Skeletal muscle tissue (tissue), 4 donors: ENCODE results near the gene TIGD6. TPM values are rescaled to one million over a fixed set of nuclear protein-coding genes. Genes with fewer than 3 reads are reported as not detected.

Experiments used
- H3K27ac ChIP-seq: one replicate; pipeline ENCODE4 v1.7.0; 2013; ENCODE audit warnings: mild to moderate bottlenecking, low read depth, low read length, inconsistent platforms
- H3K27me3 ChIP-seq, 3 donors: one replicate each; pipeline ENCODE4 v1.7.0; 2013; ENCODE audit warnings: low read length in 3 of 3; ENCODE audit not compliant: control insufficient read depth in 3 of 3, insufficient read depth in 3 of 3
- H3K36me3 ChIP-seq, 3 donors: one replicate each; pipeline ENCODE4 v1.7.0; 2013; ENCODE audit warnings: low read length in 3 of 3; ENCODE audit not compliant: control insufficient read depth in 3 of 3, insufficient read depth in 3 of 3
- H3K4me1 ChIP-seq, 3 donors: one replicate each; pipeline ENCODE4 v1.7.0; 2013; ENCODE audit warnings: low read length in 3 of 3, mild to moderate bottlenecking in 3 of 3; ENCODE audit not compliant: control insufficient read depth in 3 of 3, insufficient read depth in 3 of 3
- H3K4me3 ChIP-seq, 3 donors: one replicate each; pipeline ENCODE4 v1.7.0; 2013; ENCODE audit warnings: low read length in 3 of 3
- H3K9ac ChIP-seq, 3 donors: one replicate each; pipeline ENCODE4 v1.7.0; 2013; ENCODE audit warnings: low read length in 3 of 3, mild to moderate bottlenecking in 3 of 3, moderate library complexity in 2 of 3, low read depth in 1 of 3
- H3K9me3 ChIP-seq, 3 donors: one replicate each; pipeline ENCODE4 v1.7.0; 2013; ENCODE audit warnings: low read length in 3 of 3; ENCODE audit not compliant: control insufficient read depth in 3 of 3
- total RNA-seq: library from RNA; depleted of rRNA; stranded (reverse); fragments of >200 nt; gene quantifications from one replicate; pipeline ENCODE4 v1.2.3, GENCODE V29; 2014
- donor health status: Osteomylitis.

The TIGD6 gene
- total RNA-seq, 1 donor from 2014 or later: 6.3 TPM

DNA sequence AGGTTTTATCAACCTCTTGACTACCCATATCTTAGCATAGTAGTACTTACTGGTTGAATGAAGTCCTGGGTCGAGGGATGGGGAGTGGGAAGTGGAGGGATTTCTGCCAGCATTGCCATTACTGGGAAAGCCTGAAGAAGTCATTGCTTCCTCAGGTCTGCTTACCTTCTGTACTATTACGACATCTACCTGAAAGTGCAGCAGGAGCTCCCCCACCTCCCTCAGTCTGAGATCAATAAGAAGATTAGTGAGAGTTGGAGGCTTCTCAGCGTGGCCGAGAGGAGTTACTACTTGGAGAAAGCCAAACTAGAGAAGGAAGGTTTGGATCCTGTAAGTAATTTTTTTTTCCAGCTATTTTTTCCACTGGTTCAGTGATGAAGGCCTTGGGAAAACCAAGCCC is 5.9 kb upstream of the TIGD6 start:
- no peak overlapping the region for H3K27ac ChIP-seq
- no peaks in the 10 kb centered on the region for H3K9me3 ChIP-seq
- H3K27me3 ChIP-seq: no peaks in the 10 kb centered on the region
- H3K4me3 ChIP-seq: no peak overlapping the region
- H3K36me3 ChIP-seq: peaks cover 14 to 57% (median 56%) of the 10 kb centered on the region in 3 donors
- H3K4me1 ChIP-seq: peaks cover 10 to 19% (median 13%) of the 10 kb centered on the region in 3 donors
- H3K9ac ChIP-seq: no peak overlapping the region

DNA sequence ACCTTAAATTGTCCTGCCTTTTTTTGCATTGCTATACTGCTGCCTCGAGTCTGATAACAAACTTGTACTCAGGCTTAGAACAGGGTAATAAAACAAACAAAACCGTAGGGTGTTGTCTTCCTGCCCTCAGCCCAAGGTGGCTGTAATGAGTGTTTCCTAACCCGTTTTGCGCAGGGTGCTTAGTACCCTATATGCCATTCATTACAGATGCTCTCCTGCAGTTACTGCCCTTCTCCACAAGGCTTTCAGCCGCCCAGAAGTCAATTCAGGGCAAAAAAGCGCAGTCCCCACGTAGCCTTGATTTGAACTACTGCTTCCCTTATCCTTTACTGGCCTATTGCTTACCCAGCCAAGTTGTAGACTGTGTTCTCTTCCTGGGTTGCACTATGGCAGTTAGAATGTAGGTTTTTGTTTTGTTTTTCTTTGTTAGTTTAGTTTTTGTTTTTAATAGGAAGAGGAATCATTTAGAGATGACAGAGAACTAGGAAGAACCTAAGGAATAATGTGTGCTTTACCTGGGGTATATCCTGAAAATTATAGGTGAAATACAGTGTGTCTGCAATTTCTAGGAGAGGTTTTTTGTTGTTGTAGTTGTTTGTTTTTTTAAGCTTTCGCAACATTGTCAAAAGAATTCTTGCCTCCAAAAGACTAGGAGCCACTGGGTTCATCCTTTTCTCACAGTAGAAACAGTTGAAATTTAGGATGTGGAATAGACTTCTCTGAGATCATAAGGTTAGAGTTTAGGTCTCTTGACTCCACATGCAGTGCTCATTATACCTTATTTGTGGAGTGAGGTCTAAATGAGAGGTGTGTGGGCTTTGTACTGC is 1.4 kb upstream of the TIGD6 start:
- Histone ChIP-seq H3K4me3 (peak overlapping the region; percentile 83 to 100 (median 95)), H3K9ac (peak overlapping the region; percentile 78 to 99 (median 97)), H3K27me3 (no peaks in the 10 kb centered on the region), H3K9me3 (no peaks in the 10 kb centered on the region), H3K27ac (peak overlapping the region; percentile 92), H3K4me1 (peaks cover 25 to 35% (median 28%) of the 10 kb centered on the region in 3 donors), H3K36me3 (peaks cover 5 to 27% (median 19%) of the 10 kb centered on the region in 3 donors)

DNA sequence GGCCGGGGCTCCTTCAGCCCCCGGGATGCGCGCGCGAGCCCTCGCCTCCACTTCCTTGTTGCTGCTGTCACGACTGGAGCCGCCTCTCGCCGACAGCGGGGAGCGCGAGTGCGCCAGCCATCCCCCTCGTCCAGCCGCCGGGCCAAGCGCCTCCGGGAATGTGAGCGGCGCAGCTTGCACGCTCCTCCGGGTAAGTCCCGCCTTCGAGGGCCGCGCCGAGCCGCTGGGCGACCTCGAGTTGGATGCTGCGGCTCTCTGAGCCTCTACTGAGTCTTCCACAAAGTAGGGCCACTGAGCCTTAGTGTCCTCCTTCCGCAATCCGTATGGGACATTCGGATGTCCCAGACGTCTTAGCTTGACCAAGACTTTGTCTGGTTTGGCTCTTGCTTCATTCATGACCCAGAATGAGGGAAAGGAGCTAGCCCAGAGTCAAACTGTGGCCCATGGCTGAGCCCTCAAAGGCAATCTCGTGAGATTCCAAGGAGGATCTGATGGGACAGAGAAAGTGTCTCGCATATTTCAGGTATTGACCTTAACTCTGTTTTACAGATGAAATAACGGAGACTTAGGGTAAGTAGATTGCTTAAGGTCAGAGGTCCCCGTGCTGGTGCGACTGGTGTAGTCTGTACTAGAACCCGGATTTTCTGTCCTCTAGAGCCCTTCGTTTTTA is 671 bp upstream of the TIGD6 start:
- no peaks in the 10 kb centered on the region for H3K27me3 ChIP-seq
- peak overlapping the region; percentile 92 for H3K27ac ChIP-seq
- H3K4me1 ChIP-seq: peaks cover 25 to 35% (median 28%) of the 10 kb centered on the region in 3 donors
- no peaks in the 10 kb centered on the region for H3K9me3 ChIP-seq
- H3K4me3 ChIP-seq: peak overlapping the region; percentile 83 to 100 (median 95)
- H3K36me3 ChIP-seq: peaks cover 3 to 22% (median 12%) of the 10 kb centered on the region in 3 donors
- H3K9ac ChIP-seq: peak overlapping the region; percentile 78 to 99 (median 97)

DNA sequence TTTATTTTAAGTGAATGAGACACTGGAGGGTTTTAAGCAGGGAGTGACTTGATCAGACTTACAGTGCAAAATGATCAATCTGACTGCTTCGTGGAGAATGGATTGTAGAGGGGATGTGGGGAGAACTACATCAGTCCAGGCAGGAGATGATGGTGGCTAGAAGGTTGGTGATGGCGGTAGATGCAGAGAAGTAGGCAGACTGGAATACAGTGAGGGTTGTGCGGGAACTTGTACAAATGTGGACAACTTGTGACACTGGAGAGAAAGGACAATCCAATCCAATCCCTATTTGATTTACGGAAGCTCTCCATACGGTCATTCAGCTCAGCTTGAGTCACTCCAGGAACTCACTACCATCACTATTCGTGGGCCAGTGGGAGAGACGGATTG is 593 bp downstream of the TIGD6 start:
- H3K36me3 ChIP-seq: peaks cover 10 to 22% (median 12%) of the 10 kb centered on the region in 3 donors
- no peaks in the 10 kb centered on the region for H3K27me3 ChIP-seq
- H3K9me3 ChIP-seq: no peaks in the 10 kb centered on the region
- peak overlapping the region; percentile 92 for H3K27ac ChIP-seq
- peak overlapping the region; percentile 78 to 99 (median 97) for H3K9ac ChIP-seq
- peaks cover 34 to 42% (median 38%) of the 10 kb centered on the region in 3 donors for H3K4me1 ChIP-seq
- peak overlapping the region; percentile 83 to 100 (median 95) for H3K4me3 ChIP-seq

DNA sequence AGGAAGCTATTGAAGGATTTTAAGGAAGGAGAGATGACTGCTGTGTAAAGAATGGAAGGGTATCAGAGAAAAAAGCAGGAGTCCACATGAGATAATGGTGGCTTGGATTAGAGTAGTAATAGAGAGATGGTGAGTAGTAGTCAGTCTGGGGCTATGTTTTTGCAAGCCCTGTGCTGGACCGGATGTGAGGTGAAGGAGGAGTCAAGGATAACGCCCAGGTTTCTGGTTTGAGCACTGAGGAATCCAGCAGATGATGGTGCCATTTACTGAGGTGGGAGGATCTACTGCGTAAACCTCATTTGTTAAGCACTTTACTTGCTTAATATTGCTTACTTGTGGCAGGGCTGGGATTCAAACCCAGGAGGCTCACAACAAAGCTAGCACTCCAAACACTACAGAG is 1.1 kb downstream of the TIGD6 start:
- peak overlapping the region; percentile 92 for H3K27ac ChIP-seq
- no peaks in the 10 kb centered on the region for H3K27me3 ChIP-seq
- peak overlapping the region; percentile 78 to 99 (median 97) for H3K9ac ChIP-seq
- peaks cover 34 to 44% (median 43%) of the 10 kb centered on the region in 3 donors for H3K4me1 ChIP-seq
- no peaks in the 10 kb centered on the region for H3K9me3 ChIP-seq
- peaks cover 10 to 19% (median 11%) of the 10 kb centered on the region in 3 donors for H3K36me3 ChIP-seq
- peak overlapping the region; percentile 83 to 100 (median 95) for H3K4me3 ChIP-seq

DNA sequence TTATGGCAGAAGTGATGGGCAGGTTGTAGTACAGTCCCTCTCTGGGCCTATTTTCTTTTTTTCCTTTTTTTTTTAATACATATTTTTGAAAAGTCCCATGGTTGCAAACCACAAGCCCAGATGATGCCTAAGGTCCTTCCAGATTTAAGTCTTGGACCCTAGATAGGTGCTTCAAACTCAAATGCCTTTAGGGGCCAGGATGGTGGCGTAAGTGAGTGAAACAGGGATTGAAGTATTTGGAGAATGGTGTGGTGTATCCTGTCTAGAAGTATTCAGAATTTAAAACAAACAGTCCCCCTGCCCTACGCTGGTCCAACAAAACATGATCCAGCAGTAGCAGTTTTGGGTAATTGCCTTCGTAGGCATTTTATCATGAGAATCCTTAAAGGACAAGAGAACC is 2.2 kb downstream of the TIGD6 start:
- peaks cover 38 to 51% (median 44%) of the 10 kb centered on the region in 3 donors for H3K4me1 ChIP-seq
- H3K36me3 ChIP-seq: peaks cover 9 to 14% (median 11%) of the 10 kb centered on the region in 3 donors
- H3K27me3 ChIP-seq: no peaks in the 10 kb centered on the region
- H3K9ac ChIP-seq: no peak overlapping the region
- no peak overlapping the region for H3K27ac ChIP-seq
- no peak overlapping the region for H3K4me3 ChIP-seq
- no peaks in the 10 kb centered on the region for H3K9me3 ChIP-seq

DNA sequence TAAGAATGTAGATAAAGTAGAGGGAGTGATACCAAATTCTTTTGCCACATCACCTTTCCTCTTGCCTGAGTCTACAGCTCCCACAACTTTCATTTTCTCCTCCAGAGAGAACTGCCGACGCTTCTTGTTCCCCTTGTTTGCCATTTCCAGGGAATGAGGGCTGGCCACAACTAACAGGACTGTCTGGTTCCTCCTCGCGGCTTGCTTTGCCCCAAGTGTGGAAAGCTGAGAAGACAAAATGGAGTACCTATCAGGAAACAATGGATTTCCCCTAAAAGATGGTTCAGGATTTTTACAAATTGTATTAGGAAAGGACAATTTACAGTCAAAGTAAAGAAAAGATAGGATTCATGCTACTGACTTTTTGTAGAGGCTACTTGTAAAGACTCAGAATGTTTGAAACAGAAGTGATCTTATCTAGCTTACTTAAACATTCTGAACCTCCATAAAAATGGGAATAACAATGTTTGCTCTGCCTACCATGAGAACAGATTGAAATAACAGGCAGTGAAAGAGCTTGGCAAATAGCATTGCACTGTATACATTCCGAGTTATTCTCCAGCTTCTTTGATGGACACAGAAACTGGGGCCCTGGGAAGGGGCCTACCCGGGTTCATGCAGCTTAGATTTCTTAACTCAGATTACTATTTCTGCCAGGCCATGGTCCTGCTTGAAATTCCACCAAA is 4.1 kb downstream of the TIGD6 start:
- H3K27me3 ChIP-seq: no peaks in the 10 kb centered on the region
- no peak overlapping the region for H3K9ac ChIP-seq
- H3K9me3 ChIP-seq: no peaks in the 10 kb centered on the region

DNA sequence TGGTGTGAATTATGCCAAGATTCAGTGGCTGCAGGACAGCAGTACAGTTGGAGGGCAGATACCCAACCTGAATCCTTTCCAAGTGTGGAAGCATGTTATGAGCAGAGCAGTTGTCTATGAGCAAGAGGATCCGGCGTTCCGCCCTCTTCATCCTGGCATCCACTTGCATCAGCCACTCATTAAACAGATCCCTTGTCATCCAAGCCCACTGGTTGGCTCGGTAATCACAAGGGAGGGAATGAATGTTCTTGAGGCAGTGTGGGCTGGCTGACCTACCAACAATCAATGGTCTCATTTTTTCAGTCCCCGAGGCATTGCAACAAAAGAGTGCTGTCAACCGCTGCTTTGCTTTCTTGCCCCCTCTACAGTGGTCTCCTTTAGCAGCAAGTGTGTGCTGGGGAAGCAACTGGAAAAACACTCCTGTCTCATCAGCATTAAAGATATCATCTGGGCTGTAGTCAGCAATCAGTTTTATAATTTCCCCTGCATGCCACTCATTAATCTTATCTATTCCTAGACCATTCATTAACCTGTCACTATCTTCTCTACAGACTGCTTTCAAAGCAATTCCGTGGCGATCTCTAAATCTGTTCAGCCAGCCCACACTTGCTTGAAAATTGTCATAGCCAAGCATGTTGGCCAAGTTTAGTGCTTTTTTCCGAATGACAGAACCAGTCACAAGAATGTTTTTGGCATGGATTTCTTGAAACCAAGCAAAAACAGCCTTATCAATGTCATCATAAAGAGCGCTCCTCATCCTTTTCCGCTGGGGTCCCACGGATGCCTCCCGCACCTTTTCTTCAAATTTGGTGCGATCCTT is 4.9 kb downstream of the TIGD6 start:
- Histone ChIP-seq H3K9ac (no peak overlapping the region), H3K27ac (no peak overlapping the region), H3K36me3 (peaks cover 9 to 14% (median 11%) of the 10 kb centered on the region in 3 donors), H3K9me3 (no peaks in the 10 kb centered on the region), H3K4me3 (no peak overlapping the region), H3K27me3 (no peaks in the 10 kb centered on the region), H3K4me1 (peaks cover 24 to 36% (median 26%) of the 10 kb centered on the region in 3 donors)

More for the DNA sequence above, 4.1 kb downstream of the TIGD6 start:
- no peak overlapping the region for H3K27ac ChIP-seq
- peaks cover 9 to 14% (median 11%) of the 10 kb centered on the region in 3 donors for H3K36me3 ChIP-seq
- H3K4me1 ChIP-seq: peaks cover 27 to 41% (median 29%) of the 10 kb centered on the region in 3 donors
- no peak overlapping the region for H3K4me3 ChIP-seq

DNA sequence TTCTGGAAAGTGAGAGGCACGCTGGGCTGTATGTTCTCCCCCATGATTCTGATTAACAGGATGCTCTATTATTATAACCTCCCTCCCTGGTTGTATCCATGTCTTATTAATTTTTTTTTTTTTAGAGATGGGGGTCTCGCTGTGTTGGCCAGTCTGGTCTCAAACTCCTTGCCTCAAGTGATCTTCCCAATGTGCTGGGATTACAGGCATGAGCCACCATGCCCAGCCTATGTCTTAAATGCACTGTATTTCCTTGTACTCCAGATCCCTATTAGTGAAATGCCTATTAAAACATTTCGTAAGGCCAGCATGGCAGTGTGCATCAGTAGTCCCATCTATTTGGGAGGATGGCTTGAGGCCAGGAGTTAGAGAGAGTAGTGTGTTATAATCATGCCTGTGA is 7.0 kb downstream of the TIGD6 start:
- Histone ChIP-seq H3K9ac (peak overlapping the region in 1 of 3 donors; percentile 37), H3K4me1 (peaks cover 9 to 23% (median 16%) of the 10 kb centered on the region in 3 donors), H3K27me3 (no peaks in the 10 kb centered on the region), H3K4me3 (no peak overlapping the region), H3K36me3 (peaks cover 8 to 14% (median 9%) of the 10 kb centered on the region in 3 donors), H3K9me3 (no peaks in the 10 kb centered on the region), H3K27ac (no peak overlapping the region)
